ENCODE data around the gene PRR15L.
"Not testable (repeated sequence)": the region's sequence is repeated elsewhere in the genome, so short reads cannot be mapped to it uniquely, and the experiment has no call there.

PRR15L gene

GRCh38 chr17:47929218-47930000, 28.3 kb downstream of the PRR15L start:
- no peak for DNase-seq

DNA sequence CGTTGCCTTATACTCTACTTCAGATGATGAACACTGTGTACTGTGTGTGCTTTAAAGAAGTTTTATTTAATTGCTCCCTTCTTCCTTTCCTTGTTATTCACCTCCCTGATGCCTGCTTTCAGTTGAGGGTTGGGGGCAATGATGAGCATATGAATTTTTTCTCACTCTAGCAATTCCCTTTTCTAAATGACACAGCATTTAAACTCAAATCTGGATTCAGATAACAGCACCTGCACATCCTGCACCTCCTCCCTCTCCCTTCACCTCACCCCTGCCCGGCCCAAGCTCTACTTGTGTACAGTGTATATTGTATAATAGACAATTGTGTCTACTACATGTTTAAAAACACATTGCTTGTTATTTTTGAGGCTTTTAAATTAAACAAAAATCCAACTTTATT, 29.3 kb downstream of the PRR15L start:
- DNase-seq = no peak

GRCh38 chr17:47927821-47928400, 29.8 kb downstream of the PRR15L start:
- DNase-seq = no peak

DNA sequence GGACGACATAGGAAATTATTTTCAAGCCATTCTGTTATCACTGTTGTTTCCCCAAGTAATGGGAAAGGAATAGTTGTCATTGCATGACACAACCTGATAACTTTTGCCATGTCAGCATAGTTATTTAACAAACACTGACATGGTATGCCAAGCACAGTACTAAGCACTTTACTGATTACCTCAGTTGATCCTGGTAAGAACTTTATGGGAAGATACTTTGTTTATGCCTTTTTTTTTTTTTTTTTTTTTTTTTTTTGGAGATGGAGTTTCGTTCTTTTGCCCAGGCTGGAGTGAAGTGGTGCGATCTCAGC, 32.0 kb downstream of the PRR15L start:
- DNase-seq = no peak

GRCh38 chr17:47924785-47925677, 32.7 kb downstream of the PRR15L start:
- DNase-seq = no peak

DNA sequence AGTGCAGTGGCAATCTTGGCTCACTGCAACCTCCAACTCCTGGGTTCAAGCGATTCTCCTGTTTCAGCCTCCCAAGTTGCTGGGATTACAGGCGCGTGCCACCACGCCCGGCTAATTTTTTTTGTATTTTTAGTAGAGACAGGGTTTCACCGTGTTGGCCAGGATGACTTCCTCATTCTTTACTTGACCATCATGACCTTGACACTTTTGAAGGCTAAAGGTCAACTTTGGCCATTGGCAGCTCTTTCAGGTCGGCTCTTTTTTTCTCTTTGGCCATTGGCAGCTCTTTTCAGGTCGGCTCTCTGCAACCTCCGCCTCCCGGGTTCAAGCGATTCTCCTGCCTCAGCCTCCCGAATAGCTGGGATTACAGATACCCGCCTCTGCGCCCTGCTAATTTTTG, 37.8 kb downstream of the PRR15L start:
- not testable (repeated sequence) for DNase-seq

- DNase-seq = no peak
Measured at GRCh38 chr17:47918991-47919390, 38.7 kb downstream of the PRR15L start.

DNA sequence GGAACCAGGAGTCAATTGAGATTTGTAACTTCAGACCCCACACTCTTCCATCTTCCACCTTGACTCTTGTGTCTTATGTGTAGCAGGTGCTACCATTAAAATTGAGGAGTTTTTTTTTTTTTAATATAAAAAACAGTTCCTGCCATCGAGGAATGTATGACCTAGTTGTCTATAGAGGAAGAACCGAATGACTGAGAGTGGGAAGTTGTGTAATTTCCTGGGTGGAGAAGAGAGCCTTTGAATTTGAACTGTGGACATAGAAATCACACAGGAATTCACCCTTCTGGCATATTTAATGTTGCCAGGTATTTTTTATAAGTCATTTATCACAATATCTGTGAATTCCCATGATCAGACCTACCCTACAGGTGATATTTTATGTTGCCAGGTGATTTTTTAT, 39.7 kb downstream of the PRR15L start:
- DNase-seq = no peak

DNA sequence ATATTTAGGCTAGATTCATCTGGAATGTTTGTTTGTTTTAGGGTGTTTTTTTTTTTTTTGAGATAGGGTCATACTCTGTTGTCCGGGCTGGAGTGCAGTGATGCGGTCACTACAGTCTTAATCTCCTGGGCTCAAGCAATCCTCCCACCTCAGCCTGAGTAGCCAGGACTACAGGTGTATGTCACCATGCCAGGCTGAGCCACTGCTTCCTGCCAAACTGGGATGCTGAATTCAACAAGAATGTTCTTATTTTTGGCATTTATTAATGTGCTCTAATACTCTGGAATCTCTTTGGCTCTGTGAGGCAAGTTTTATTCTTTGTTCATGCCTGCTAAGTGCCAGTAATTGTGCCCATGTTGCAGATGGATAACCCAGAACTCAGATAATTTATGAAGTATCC, 40.1 kb downstream of the PRR15L start:
- DNase-seq = no peak

GRCh38 chr17:47916489-47917208, 41.0 kb downstream of the PRR15L start:
- DNase-seq = no peak

DNA sequence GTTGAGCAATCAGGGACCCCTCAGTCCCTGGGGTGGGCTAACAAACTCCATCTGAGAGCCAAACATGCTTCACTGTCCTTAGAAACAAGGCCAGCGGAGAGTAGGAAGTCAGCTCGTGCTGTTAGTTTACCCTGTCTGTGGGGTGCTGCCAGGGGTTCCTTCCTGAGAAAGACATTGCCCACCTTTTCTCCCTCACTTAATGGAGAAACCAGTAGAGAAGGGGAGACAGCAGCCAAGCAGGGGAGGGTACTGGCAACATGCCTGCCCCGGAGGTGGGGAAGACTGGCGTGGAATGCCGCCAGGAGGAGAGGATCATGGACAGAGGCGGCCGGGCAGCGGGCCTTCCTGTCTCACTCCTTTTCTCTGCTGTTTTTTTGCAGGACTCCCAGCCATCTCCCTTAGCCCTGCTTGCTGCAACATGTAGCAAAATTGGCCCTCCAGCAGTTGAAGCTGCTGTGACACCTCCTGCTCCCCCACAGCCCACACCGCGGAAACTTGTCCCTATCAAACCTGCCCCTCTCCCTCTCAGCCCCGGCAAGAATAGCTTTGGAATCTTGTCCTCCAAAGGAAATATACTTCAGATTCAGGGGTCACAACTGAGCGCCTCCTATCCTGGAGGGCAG, 41.8 kb downstream of the PRR15L start:
- DNase-seq = no peak

DNA sequence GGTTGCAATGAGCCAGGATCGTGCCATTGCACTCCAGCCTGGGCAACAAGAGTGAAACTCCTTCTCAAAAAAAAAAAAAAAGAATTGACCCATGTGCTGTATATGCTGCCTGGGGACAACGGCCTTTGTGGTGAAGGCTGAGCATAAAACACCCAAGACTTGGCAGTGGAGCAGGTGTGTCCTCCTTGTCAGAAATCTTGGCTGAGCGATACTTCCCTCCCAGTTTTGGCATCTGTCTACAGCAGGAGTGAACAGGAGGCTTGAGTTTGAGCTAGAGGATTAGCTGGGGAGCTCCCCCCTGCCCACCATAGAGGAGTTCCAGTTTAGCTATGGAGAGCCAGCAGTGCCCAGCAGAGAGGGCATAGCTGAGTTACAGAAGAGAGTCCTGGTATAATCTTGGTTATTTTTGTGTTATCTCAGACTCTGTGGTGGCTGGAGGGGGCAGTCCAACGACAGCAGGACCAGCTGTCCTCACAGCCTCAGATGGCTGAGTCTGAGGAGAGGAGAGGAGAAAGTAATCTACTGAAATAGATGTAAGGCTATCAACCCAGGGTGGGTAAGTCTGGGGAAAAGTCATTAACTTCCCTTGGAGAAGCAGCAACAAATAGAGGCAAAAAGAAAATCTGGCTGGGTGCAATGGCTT, 43.3 kb downstream of the PRR15L start:
- DNase-seq = no peak

DNA sequence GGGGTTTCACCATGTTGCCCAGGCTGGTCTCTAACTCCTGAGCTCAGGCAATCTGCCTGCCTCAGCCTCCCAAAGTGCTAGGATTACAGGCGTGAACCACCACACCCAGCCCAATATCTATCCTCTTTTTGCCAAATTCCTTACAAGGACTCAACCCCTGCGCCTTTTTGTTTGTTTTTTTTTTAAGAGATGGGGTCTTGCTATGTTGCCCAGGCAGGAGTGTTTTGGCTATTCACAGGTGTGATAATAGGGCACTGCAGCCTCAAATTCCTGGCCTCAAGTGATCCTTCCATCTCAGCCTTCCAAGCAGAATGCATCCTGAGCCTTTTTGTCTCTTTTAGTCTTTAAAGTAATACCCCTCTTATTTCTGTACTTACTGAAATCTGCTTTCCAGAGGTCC, 44.6 kb downstream of the PRR15L start:
- no peak for DNase-seq

DNA sequence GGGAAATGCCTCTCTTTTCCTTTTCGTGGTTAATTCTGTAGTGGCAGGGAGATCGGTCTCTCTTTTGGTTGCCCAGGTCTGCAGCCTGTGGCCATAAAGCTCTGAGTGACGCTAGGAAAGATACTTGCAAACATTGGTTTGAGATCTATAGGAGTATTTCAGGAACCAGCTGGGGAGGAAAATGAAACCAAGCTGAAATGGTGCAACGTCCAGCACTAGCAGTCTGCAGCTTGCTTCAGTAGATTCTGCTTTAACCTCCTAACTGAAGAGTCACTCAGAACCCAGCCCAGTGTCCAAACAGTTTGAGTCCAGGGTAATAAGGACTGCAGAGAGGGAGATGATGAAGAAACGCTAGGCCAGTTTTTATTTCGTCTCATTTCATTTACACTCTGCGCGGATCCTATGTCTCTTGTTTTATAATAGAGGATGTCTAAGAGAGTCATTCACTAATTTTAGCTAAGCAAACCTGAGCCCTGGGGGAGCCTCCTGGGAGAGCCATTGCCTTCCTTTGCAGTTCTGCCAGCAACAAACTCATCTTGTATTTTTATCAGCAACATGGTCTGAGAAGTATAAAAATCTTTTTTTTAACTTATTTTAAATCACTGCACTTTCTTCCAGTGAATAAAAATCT, 49.6 kb downstream of the PRR15L start:
- no peak for DNase-seq

DNA sequence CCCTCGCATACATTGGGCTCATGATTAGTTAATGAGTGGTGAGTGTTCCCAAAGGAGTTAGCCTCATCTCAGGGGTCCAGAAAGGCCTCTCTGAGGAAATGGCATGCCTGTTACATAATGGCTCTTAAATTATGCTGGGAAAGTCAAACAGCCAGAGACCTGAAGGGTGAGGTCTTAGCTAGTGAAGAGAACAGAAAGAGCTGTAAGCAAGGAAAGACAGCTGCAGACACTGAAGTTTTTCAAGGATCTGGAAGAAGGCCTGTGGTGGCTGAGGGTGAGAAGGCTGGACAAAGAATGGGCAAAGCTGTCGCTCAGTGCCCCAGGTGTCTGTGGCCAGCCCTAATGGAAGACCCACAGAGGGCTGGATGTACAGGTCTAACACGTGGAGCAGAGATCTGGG, 51.2 kb downstream of the PRR15L start:
- DNase-seq = no peak

- no peak for DNase-seq
Measured at GRCh38 chr17:47905221-47905733, 52.4 kb downstream of the PRR15L start.

GRCh38 chr17:47902039-47902744, 55.5 kb downstream of the PRR15L start:
- DNase-seq = no peak

All from NCI-H2029 (cell line).